SK-N-SH (cell line): ENCODE results near the gene RFX5.

Source experiments
- EP300 ChIP-seq, 2 experiments: IDR thresholded peaks; 2 replicates each; pipeline versions ENCODE4 v1.4.0 to v1.6.1; 2012; ENCODE audit warnings: borderline replicate concordance in 1 of 2, low read depth in 1 of 2, low read length in 1 of 2
- FOXM1 ChIP-seq: IDR thresholded peaks from 2 replicates; pipeline ENCODE4 v1.4.0; 2012; ENCODE audit warnings: low read depth, mild to moderate bottlenecking
- GABPA ChIP-seq: IDR thresholded peaks from 2 replicates; pipeline ENCODE4 v1.4.0; 2012; ENCODE audit warnings: low read depth, mild to moderate bottlenecking
- POLR2AphosphoS5 ChIP-seq: IDR thresholded peaks from 2 replicates; pipeline ENCODE4 v1.6.1; 2012; ENCODE audit warnings: low read depth, low read length
- RCOR1 ChIP-seq: fragments of 150-350 bp; IDR thresholded peaks from 2 replicates; pipeline ENCODE4 v1.6.1; 2017; ENCODE audit warnings: antibody characterized with exemption, low read length
- TEAD4 ChIP-seq: IDR thresholded peaks from 2 replicates; pipeline ENCODE4 v1.4.0; 2012; ENCODE audit warnings: mild to moderate bottlenecking, borderline replicate concordance; ENCODE audit not compliant: insufficient read depth
- YY1 ChIP-seq: IDR thresholded peaks from 2 replicates; pipeline ENCODE4 v1.4.0; 2012; ENCODE audit warnings: low read depth, mild to moderate bottlenecking
- TF ChIP-seq, protein P1 (sequence below): fragments of 200-600 bp; sonication (generic); IDR thresholded peaks from 2 replicates; pipeline ENCODE4 v1.6.1; 2017; ENCODE audit warnings: antibody characterized with exemption, mild to moderate bottlenecking, moderate library complexity
- TF ChIP-seq, protein P2 (sequence below): fragments of 150-350 bp; IDR thresholded peaks from 2 replicates; pipeline ENCODE4 v1.6.1; 2017; ENCODE audit warnings: antibody characterized with exemption, low read length, low read depth, borderline replicate concordance

- TF ChIP-seq, protein P1, sequence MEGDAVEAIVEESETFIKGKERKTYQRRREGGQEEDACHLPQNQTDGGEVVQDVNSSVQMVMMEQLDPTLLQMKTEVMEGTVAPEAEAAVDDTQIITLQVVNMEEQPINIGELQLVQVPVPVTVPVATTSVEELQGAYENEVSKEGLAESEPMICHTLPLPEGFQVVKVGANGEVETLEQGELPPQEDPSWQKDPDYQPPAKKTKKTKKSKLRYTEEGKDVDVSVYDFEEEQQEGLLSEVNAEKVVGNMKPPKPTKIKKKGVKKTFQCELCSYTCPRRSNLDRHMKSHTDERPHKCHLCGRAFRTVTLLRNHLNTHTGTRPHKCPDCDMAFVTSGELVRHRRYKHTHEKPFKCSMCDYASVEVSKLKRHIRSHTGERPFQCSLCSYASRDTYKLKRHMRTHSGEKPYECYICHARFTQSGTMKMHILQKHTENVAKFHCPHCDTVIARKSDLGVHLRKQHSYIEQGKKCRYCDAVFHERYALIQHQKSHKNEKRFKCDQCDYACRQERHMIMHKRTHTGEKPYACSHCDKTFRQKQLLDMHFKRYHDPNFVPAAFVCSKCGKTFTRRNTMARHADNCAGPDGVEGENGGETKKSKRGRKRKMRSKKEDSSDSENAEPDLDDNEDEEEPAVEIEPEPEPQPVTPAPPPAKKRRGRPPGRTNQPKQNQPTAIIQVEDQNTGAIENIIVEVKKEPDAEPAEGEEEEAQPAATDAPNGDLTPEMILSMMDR: no peak
- TF ChIP-seq TEAD4 (no peak), YY1 (no peak), FOXM1 (no peak), GABPA (no peak), POLR2AphosphoS5 (no peak), RCOR1 (no peak), EP300 (IDR thresholded peaks at IDR 0.05; ENCODE audit: borderline replicate concordance in 1 of 2, low read depth in 1 of 2, low read length in 1 of 2) (no peak)
- TF ChIP-seq, protein P2, sequence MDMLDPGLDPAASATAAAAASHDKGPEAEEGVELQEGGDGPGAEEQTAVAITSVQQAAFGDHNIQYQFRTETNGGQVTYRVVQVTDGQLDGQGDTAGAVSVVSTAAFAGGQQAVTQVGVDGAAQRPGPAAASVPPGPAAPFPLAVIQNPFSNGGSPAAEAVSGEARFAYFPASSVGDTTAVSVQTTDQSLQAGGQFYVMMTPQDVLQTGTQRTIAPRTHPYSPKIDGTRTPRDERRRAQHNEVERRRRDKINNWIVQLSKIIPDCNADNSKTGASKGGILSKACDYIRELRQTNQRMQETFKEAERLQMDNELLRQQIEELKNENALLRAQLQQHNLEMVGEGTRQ: no peak
These were observed 25.2 kb upstream of the RFX5 start, which contains the start of gene SELENBP1 for GRCh38 chr1:151372058-151372934.
